Stimulated activated CD8-positive, alpha-beta memory T cell treated with anti-CD3 and anti-CD28 coated beads, Interleukin-15, amount 100 ng/mL, for 4 hours (primary cell): ENCODE results near the gene PHF21A.
"Not testable (repeated sequence)": the region's sequence is repeated elsewhere in the genome, so short reads cannot be mapped to it uniquely, and the experiment has no call there.

Experiments
- DNase-seq, 2 donors: peaks; one replicate each; pipeline ENCODE4 v3.0.0-alpha.2; 2020; ENCODE audit warnings: low read depth in 2 of 2

PHF21A gene

DNA sequence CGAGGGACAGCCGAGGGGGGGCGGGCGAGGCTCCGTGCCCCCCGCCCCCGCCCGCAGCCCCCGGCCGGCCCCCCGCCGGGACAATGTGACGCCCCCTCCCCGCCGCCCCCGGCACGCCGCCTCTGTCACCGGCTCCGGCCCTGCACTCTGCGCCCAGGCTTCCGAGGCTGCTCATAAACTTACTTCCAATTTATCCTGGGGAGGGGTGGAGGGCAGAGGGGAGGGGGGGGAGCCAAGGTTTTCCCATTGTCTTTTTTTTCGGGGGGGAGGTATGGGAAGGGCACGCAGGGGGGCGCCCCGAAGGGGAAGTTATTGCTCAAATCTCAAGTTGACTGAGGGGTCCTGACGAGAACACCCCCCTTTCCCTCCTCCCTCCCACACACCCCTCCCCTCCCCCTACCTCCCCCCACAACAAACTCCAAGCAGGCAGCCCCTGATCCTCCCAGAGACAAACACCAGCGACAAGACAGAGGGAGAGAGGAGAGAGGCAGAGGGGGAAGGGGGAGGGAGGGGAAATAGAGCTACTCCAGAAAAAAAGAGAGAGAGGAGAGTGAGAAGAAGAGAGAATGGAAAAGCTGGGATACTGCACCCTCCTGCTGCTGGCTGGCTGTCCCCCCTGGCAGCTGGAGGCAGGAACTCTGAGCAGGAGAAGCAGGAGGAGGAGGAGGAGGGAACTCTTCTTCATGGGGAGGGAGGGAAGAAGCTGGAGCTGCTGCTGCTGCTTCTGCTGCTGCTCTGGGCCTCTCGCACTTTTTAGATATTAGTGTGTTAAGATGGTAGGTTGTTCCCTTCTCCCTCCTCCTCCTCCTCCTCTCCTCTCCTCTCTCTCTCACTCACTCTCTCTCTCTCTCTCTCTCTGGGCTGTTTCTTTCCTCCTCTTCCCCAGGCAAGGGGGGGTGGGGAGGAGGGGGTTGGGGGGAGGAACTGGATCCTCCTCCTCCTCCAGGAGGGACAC is 631 bp downstream of the PHF21A start:
- DNase-seq: peak in 1 of 2 donors; percentile 9

DNA sequence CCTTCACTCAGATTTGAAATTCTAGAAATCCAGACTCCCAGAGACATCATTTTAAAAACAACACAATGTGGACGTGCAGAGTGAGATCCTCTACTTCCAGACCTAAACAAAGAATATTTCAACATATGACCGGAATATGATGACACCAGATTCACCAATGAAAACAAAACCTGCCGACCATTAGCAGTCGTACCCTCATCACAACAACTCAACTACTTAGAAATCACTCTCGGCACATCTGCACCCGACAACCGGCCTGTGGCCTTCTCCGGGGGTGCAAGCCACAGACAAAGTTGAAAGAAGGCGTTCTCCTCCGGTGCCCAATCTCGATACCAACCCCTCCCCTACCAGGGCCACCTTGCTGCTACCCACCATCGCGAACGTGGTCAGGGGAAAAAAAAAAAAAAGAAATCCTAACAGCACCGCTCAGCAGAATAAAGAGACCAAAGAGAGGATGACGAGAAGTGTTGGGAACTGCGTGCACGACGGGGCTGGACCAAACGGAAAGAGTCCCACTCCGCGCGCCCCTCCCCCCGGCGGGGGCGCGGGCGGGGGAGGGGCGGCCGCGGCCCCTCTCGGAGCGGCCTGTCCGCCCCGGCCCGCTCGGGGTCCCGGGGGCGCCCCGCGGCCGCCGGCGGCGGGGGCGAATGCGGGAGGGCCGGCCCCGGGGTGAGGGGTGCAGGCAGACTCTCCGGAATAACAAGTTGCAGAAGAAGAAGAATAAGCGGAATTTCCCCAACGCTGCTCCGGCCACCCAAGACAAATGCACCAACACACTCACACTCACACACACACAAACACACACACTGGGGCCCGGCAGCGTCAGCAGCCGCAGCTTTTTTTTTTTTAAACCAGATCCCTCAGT is 1.7 kb downstream of the PHF21A start:
- DNase-seq: peak; percentile 21 to 37

DNA sequence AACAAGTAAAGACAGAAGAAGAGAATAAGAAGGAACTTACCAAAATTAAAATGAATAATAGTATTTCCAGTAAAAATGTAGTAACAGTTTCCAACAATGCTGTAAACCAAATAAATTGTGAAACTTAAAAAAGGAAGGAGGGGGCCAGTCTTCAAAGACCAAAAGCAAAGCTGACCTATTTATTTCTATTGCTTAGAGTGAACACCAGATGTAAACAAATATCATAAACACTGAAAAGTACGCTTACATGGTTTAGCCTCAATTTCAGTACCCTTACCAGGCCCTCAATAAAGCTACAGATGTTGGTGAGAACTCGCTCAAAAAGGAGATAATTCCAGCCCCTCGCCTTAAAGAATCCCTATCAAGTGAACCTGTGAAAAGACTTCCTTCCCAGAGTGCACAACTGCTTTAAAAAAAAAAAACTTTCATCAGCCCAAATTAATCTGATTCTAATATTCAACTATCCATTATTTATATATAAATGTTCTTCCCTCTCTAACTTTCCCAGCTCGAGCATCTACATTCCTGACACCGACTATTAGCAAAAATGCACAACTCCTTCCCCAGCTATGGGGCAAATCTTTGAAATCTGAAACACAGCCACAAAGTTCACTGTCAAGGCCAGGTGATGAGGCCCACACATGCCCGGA is 2.4 kb downstream of the PHF21A start:
- no peak for DNase-seq

DNA sequence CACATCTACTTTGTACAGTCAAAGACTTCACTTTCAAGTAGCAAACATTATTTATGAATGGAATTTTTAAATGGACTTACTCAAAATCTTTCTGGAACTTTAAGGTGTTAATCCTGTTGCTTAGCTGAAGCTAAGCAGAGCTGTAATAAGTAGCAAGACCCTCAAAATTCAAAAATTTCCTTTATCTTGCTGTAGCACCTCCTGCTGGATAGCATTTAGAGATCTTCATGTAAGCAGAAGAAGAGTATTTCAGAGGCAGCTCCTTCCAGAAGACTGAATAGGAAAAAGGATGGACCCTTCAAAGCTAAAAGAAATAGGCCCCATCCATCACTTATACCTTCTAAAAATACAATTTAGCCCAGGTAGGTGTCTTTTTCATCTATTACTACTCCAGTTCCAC is 3.4 kb downstream of the PHF21A start:
- no peak for DNase-seq

DNA sequence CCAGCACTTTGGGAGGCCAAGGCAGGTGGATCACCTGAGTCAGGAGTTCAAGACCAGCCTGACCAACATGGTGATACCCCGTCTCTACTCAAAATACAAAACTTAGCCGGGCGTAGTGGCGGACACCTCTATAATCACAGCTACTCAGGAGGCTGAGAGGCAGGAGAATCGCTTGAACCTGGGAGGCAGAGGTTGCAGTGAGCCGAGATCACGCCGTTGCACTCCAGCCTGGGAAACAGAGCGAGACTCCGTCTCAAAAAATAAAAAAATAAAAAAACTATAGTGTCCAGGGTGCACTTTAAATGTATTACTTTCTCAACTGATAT is 4.6 kb downstream of the PHF21A start:
- DNase-seq: not testable (repeated sequence)

DNA sequence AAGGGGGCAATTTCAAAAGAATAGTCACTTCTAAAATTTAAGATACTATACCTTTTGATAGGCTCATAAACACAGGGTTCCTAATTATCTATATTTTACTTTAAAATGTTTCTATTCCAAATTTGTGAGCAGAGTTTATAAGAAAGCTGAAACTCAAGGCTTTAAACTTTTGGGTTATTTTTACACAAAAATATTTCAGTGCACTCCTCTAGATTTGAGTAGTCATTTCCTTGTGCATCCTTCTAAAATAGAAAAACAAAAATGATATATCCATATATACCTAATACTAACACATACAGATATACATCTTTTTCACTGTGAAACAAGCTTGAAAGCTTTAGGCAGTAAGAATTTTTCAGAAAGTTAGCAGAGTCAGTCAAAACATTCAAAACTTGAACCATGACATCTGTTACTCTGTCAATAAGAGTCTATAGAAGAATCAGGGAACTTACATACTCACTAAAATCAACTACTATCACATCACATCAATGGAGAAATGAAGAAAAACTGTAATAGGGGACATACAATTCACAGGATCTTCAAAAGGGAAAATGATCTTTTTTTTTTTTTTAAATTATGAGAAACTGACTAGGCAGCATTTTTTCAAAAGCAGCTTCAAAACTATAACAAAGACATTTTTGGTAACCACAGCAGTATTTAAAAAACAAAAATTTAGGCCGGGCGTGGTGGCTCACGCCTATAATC is 5.1 kb downstream of the PHF21A start:
- no peak for DNase-seq

DNA sequence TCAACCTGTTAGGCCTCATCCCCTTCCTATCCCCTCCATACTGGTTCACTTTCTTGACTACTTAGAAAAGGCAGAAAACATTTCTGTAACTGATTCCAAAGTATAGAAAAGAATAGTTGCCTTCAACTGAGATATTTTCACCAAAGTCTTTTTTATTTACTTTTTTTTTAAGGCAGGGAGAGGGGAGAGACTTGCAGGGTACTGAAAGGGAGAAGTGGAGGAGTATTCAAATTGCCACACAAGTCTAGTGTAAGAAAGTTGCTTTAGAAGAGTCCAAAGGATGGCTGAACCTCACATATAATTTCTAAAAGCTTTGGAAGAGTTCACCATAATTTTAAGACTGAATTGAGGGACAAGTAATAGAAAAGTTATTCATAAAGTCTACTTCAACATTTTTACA is 6.3 kb downstream of the PHF21A start:
- DNase-seq: no peak

DNA sequence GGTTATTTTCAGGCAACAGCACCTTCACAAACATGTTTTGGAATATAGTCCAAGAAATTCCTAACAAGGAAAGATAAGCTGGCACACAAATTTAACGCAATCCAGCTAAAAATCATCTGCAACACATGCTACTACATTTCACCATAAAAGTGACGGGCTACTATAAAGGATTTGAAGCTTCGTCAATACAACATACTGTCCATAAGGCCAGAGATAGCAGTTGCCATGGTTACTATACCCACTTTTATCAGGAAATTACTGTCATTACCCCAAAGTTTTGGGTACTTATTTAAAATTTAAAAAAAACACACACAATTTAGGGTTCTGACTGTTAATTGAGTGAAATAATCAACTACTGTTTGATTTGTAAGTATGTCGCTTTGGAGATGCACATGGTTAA is 6.9 kb downstream of the PHF21A start:
- no peak for DNase-seq

DNA sequence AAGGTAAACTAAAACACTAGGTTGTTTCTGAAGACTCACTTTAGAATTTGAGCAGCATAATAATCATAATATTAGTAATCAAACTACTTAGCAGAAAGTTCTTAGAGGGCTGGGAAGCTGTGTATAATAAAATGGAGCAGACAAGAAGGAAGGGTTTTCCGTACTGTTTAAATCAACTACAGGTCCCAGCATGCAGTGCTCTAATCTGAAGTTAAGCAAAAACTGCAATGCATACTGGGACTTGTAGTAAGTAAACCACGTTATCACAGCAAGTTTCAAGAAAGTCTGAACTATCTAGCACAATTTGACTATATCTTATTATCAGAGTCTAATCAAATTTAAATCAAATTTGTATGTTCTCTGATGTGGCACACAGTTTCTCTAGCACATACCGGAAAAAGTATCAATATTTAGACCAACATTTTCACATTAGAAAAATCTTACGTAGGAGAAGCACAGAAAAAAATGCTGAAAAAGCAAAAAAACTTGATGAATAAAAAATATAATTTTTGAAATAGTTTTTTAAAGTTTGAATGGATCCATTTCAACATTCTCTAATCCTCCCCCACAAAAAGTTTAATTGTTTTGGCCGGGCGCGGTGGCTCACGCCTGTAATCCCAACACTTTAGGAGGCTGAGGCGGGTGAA is 8.2 kb downstream of the PHF21A start:
- DNase-seq: no peak

DNA sequence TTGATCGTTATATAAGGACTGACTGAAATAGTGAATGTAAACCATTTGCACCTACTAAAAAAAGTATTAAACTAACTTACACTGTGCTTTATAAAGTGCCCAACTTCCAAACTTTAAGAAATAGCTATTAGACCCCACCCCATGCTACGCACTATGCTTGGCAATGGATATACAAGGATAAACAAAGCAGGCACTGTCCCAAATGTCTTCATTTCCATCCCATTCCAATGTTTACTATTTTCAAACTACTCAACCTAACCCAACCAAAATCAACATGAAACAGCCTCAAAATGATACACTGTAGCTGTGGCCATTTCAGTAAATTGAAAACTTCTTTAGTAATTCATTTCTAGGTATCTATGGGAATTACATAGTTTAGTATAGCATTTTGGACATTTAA is 12.5 kb downstream of the PHF21A start:
- no peak for DNase-seq

DNA sequence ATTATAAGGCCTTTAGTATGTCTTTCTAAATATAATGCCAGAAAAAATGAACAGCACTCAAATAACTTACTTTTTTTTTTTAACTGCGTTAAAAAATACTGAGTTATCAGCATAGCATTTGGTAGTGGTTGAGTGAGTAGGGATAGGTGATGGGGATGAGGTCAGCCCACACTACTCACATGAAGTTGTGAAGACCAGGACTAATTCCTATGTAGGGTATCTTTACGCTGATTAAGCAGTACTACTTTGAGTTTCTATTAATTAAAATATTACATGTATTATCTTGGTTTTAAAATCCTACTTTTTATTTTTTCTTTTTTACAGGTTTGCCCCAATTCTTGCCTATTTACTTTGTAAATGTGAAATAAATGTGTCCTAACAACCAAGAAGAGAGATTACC is 13.5 kb downstream of the PHF21A start:
- no peak for DNase-seq

DNA sequence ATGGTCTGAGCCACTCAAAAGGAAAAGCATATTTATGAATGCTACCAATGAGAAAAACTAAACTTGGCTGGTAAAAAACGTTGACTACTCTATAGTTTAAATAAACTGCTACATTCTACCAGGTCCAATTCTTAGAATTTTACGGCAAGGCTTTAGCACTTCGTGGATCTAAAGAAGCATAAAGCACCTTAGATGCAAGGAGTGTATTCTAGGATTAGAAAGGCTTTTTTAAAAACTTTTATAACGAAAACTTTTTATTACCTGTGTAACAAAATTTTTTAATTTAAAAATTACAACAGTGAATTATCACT is 13.9 kb downstream of the PHF21A start:
- DNase-seq: no peak

DNA sequence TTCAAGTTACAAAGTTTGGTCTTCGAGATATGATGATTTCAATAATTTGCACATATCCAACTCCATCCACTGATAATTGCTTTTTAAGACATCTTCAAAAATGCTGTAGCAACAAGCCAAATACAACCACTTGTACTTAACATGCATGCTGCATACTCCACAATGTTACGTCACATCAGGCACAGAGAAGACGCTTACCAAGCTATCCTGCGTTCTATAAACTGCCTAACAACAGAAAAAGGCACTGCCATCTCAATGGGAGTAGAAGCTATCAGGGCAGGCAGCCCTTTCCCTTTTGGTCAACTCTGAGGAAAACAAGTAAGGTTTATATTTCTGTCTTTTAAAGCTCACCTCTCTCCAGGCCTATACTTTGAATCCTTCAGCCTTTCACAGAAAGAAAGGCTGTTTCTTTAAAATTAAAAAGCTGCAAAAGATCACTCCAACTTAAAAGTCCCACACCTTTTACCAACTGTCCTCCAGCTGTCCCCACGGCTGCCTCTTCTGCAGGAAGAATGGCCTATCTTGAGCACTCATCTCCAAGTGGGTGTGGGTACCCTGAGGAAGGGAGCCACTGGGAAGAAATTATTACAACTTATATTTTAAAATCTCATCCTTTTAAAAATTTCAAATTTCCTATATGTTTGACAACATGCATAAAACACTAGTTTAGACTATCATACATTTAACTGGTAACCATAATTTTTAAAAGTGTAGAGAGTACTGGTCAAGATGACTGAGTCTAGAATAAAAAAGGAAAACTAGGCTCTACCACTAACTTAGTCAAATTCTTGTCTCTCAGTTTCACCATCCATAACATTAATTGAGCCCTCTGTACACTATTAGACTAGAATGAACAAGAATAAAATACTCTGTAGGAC is 14.5 kb downstream of the PHF21A start:
- DNase-seq: no peak

DNA sequence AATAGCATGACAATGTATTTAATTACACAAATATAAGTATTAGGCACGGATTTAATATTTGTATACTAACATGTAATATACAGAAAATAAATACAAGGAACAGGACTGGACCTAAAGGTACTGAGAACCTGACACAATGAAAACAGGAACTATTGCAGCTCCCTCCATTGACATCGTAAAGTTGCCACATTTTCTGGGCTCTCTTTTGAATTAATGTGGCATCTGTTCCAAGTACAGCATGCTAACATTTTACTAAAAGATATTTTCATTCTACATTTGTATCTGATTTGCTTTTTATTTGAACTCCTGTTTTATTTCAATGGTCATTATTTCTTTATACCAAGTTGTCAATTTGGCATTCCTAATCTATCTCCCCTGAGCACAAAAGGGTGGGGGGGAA is 15.3 kb downstream of the PHF21A start:
- DNase-seq: no peak

DNA sequence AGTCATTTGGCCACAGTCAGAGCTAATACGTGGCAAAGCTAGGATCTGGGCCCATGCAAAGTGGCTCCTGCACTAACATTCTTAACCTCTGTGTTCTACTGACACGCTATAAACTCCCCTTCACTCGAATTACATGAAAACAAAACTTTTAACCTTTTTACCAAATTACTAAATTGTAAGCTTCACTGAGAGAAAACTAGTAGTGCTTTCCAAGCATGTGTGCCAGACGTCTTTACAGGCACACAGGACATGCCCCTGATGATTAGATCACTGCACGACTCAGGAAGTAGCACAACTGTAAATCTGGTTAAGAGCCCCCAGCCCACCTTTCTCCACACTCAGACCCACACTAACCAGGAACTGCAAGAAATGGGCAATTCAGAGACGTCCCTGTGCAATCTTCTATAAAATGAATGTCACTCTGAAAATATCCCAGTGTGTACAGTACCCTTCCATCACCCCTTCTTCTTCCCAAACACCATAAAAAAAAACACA is 16.1 kb downstream of the PHF21A start:
- no peak for DNase-seq

DNA sequence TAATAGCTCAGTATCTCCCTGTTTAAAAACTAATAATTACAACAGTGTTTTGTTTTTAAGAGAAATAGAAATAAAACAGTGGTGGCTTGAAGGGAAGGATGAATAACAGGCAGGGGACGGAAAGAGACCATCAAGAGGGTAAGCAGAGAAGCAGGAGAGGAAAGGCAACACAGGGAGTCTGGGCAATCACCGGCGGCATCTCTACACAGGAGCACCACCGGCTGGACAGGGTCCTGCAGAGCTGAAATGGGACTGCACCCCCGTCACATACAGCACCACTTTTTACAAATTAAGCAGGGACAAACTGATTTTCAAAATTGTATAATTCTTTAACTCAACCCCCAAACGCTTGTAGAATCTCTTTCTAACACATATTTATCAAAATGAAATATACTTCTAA is 18.4 kb downstream of the PHF21A start:
- no peak for DNase-seq

DNA sequence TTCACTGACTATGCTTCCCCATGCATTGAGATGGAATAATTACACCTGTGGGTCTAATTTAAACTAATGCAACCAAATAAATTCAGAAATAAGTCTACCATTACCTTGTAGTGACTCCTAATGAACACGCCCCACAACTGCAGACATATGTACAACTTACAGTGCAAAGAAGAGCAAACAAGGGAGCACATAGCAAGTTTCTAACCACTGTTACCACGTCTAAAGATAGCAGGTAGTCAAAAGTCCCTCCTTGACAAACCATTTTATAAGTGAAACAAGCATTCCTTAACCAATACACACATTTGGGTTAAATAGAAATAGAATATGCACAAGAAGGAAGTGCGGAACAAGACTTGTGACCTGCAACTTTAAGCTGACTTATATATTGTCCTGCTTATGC is 20.6 kb downstream of the PHF21A start:
- no peak for DNase-seq

DNA sequence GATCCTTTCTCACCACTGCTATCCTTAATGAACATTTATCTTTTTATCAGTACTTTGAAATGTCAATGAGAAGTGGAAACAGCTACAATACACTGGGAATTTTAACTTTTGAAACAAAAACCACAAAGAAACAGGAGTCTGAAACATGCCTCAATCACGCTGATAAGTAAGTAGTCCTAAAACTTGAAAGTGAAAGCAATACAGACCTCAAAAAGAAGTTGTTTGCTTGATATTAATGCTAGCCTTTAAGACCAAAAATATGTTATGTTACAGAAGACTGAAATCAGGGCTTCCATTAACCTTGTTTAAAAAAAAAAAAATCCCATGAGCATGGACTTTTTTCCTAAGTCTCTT is 21.3 kb downstream of the PHF21A start:
- DNase-seq: no peak

DNA sequence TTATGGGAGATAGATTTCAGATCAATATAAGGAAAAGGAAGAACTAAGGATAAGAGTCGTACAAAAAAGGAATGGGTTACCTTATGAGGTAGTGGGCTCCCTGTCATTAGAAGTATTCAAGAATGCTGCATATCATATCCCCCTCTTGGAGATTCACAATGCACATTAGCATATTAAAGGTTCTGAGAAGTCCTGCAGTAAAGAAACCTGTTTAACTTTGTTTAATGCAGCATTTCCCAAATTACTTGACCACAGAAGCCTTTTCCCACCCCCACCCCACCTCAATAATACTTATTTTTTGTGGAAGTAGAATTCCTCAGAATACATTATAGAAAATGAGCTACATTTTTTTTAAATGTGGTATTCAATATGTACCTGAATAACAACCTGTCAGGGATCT is 30.9 kb downstream of the PHF21A start:
- no peak for DNase-seq

DNA sequence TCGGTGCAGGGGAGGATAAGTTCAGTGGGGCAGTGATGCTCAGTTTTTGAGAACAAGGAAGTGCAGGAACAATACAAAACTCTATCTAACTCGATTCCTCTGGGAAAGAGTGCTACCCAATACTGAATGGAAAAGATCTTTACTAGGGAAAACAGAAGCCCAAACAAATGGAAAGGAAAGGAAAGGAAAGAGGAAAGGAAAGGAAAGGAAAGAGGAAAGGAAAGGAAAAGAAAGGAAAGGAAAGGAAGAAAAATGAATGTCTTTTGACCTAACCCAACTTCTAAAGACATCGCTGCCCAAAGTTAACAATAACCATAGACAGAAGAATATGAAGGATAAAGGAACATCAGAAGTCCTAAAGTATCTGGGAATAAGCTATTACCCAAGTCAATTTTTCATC is 41.6 kb downstream of the PHF21A start:
- DNase-seq: no peak
